ENCODE measurements around the gene KDM3B. TPM values are rescaled to one million over a fixed set of nuclear protein-coding genes. Genes with fewer than 3 reads are reported as not detected.

The KDM3B gene
- total and polyA plus RNA-seq, 9 of the 15 experiments (the other 6 are each of a cell fraction or from before 2014, with no cell fraction given), result 13.8 to 62.8 (median 41.9) TPM

DNA sequence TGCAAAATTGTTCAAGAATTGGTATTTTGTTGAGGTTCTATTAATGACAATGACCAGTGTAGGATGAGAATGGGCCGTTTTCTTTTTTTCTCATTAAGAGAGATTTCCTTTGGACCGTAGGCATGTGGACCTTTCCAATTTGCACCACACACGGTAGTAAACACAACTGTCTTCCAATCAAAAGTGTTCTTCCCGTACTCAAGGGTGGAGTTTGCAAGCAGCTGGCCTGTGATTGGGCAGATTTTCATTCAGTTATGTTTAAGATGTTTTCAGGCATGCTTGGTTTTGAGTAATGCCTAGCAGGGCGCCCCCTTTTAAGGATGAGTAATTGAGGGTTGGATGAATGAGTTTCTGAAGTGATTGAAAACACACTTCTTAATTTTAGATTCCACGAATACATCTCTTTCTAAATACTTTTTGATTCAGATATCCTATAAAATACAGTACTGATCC, 2.5 kb downstream of the KDM3B start (continued):
- TF ChIP-seq, protein P1, sequence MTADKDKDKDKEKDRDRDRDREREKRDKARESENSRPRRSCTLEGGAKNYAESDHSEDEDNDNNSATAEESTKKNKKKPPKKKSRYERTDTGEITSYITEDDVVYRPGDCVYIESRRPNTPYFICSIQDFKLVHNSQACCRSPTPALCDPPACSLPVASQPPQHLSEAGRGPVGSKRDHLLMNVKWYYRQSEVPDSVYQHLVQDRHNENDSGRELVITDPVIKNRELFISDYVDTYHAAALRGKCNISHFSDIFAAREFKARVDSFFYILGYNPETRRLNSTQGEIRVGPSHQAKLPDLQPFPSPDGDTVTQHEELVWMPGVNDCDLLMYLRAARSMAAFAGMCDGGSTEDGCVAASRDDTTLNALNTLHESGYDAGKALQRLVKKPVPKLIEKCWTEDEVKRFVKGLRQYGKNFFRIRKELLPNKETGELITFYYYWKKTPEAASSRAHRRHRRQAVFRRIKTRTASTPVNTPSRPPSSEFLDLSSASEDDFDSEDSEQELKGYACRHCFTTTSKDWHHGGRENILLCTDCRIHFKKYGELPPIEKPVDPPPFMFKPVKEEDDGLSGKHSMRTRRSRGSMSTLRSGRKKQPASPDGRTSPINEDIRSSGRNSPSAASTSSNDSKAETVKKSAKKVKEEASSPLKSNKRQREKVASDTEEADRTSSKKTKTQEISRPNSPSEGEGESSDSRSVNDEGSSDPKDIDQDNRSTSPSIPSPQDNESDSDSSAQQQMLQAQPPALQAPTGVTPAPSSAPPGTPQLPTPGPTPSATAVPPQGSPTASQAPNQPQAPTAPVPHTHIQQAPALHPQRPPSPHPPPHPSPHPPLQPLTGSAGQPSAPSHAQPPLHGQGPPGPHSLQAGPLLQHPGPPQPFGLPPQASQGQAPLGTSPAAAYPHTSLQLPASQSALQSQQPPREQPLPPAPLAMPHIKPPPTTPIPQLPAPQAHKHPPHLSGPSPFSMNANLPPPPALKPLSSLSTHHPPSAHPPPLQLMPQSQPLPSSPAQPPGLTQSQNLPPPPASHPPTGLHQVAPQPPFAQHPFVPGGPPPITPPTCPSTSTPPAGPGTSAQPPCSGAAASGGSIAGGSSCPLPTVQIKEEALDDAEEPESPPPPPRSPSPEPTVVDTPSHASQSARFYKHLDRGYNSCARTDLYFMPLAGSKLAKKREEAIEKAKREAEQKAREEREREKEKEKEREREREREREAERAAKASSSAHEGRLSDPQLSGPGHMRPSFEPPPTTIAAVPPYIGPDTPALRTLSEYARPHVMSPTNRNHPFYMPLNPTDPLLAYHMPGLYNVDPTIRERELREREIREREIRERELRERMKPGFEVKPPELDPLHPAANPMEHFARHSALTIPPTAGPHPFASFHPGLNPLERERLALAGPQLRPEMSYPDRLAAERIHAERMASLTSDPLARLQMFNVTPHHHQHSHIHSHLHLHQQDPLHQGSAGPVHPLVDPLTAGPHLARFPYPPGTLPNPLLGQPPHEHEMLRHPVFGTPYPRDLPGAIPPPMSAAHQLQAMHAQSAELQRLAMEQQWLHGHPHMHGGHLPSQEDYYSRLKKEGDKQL (CRISPR knock-in tag; IDR thresholded peaks at IDR 0.05; ENCODE audit: borderline replicate concordance), result no peak
- TF ChIP-seq FOS (IDR thresholded peaks at IDR 0.05; ENCODE audit: extremely low read depth, insufficient read length) (peak; percentile 76), SREBF1 (IDR thresholded peaks at IDR 0.05; ENCODE audit: borderline replicate concordance, low read depth, low read length) (no peak), ZNF780A (CRISPR knock-in tag; IDR thresholded peaks at IDR 0.05) (no peak), ZNF668 (CRISPR knock-in tag; IDR thresholded peaks at IDR 0.05) (no peak), NR4A1 (CRISPR knock-in tag; IDR thresholded peaks at IDR 0.05) (no peak), NR4A1 (tag; IDR thresholded peaks at IDR 0.05) (no peak), NFYB (IDR thresholded peaks at IDR 0.05; ENCODE audit: extremely low read depth, insufficient read length) (peak; percentile 75), NRF1 (conservative IDR thresholded peaks at IDR 0.05 in 1 of 2, IDR thresholded peaks at IDR 0.05 in 1 of 2) (no peak), ZNF75A (CRISPR knock-in tag; IDR thresholded peaks at IDR 0.05) (no peak), BHLHE40 (IDR thresholded peaks at IDR 0.05; ENCODE audit: low read length) (no peak), STAG1 (CRISPR knock-in tag; IDR thresholded peaks at IDR 0.05; ENCODE audit: borderline replicate concordance) (no peak), EP400 (IDR thresholded peaks at IDR 0.05) (no peak)
- TF ChIP-seq, protein P2, sequence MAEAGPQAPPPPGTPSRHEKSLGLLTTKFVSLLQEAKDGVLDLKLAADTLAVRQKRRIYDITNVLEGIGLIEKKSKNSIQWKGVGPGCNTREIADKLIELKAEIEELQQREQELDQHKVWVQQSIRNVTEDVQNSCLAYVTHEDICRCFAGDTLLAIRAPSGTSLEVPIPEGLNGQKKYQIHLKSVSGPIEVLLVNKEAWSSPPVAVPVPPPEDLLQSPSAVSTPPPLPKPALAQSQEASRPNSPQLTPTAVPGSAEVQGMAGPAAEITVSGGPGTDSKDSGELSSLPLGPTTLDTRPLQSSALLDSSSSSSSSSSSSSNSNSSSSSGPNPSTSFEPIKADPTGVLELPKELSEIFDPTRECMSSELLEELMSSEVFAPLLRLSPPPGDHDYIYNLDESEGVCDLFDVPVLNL (CRISPR knock-in tag; IDR thresholded peaks at IDR 0.05; ENCODE audit: low read depth), result no peak
- TF ChIP-seq, protein P3, sequence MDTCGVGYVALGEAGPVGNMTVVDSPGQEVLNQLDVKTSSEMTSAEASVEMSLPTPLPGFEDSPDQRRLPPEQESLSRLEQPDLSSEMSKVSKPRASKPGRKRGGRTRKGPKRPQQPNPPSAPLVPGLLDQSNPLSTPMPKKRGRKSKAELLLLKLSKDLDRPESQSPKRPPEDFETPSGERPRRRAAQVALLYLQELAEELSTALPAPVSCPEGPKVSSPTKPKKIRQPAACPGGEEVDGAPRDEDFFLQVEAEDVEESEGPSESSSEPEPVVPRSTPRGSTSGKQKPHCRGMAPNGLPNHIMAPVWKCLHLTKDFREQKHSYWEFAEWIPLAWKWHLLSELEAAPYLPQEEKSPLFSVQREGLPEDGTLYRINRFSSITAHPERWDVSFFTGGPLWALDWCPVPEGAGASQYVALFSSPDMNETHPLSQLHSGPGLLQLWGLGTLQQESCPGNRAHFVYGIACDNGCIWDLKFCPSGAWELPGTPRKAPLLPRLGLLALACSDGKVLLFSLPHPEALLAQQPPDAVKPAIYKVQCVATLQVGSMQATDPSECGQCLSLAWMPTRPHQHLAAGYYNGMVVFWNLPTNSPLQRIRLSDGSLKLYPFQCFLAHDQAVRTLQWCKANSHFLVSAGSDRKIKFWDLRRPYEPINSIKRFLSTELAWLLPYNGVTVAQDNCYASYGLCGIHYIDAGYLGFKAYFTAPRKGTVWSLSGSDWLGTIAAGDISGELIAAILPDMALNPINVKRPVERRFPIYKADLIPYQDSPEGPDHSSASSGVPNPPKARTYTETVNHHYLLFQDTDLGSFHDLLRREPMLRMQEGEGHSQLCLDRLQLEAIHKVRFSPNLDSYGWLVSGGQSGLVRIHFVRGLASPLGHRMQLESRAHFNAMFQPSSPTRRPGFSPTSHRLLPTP (IDR thresholded peaks at IDR 0.05; ENCODE audit: borderline replicate concordance, extremely low read depth, insufficient read length), result no peak
